Measurements from ENCODE around the gene UNC5C.

UNC5C gene

GRCh38 chr4:95546221-95546620, 2.6 kb downstream of the UNC5C start:
- DNase-seq = no peak

- no peak for DNase-seq
These were observed 3.2 kb downstream of the UNC5C start for GRCh38 chr4:95545546-95545945.

- DNase-seq = no peak
These were observed 4.4 kb downstream of the UNC5C start for GRCh38 chr4:95544113-95545103.

GRCh38 chr4:95541889-95542607, 6.7 kb downstream of the UNC5C start:
- no peak for DNase-seq

GRCh38 chr4:95541094-95541493, 7.7 kb downstream of the UNC5C start:
- DNase-seq = no peak

- no peak for DNase-seq
These were observed 8.5 kb downstream of the UNC5C start for GRCh38 chr4:95540227-95540626.

GRCh38 chr4:95539106-95539505, 9.7 kb downstream of the UNC5C start:
- no peak for DNase-seq

- no peak for DNase-seq
These were observed 10.8 kb downstream of the UNC5C start for GRCh38 chr4:95537863-95538488.

GRCh38 chr4:95537191-95537590, 11.6 kb downstream of the UNC5C start:
- DNase-seq = no peak

- DNase-seq = no peak
These were observed 12.1 kb downstream of the UNC5C start for GRCh38 chr4:95536650-95537049.

GRCh38 chr4:95535180-95535579, 13.6 kb downstream of the UNC5C start:
- no peak for DNase-seq

GRCh38 chr4:95534032-95534431, 14.7 kb downstream of the UNC5C start:
- no peak for DNase-seq

- DNase-seq = no peak
These were observed 15.5 kb downstream of the UNC5C start for GRCh38 chr4:95533254-95533653.

- no peak for DNase-seq
These were observed 16.5 kb downstream of the UNC5C start for GRCh38 chr4:95532305-95532704.

- no peak for DNase-seq
These were observed 17.6 kb downstream of the UNC5C start for GRCh38 chr4:95531141-95531540.

- DNase-seq = no peak
These were observed 18.8 kb downstream of the UNC5C start for GRCh38 chr4:95529946-95530345.

GRCh38 chr4:95528388-95528948, 20.3 kb downstream of the UNC5C start:
- DNase-seq = no peak

GRCh38 chr4:95526075-95526474, 22.7 kb downstream of the UNC5C start:
- no peak for DNase-seq

GRCh38 chr4:95524729-95525128, 24.0 kb downstream of the UNC5C start:
- DNase-seq = no peak

GRCh38 chr4:95524184-95524583, 24.6 kb downstream of the UNC5C start:
- no peak for DNase-seq

- DNase-seq = no peak
These were observed 25.9 kb downstream of the UNC5C start for GRCh38 chr4:95522682-95523530.
